NCI-H128 (cell line): Measurements from ENCODE around the gene PDGFRB.

Experiments used
- DNase-seq: peaks from one replicate; lab custom pipeline; 2025; ENCODE audit not compliant: unreplicated experiment; lab: John Stamatoyannopoulos, UW

PDGFRB gene

GRCh38 chr5:150132740-150133139 lies 22.9 kb downstream of the PDGFRB start:
- DNase-seq, result no peak

DNA sequence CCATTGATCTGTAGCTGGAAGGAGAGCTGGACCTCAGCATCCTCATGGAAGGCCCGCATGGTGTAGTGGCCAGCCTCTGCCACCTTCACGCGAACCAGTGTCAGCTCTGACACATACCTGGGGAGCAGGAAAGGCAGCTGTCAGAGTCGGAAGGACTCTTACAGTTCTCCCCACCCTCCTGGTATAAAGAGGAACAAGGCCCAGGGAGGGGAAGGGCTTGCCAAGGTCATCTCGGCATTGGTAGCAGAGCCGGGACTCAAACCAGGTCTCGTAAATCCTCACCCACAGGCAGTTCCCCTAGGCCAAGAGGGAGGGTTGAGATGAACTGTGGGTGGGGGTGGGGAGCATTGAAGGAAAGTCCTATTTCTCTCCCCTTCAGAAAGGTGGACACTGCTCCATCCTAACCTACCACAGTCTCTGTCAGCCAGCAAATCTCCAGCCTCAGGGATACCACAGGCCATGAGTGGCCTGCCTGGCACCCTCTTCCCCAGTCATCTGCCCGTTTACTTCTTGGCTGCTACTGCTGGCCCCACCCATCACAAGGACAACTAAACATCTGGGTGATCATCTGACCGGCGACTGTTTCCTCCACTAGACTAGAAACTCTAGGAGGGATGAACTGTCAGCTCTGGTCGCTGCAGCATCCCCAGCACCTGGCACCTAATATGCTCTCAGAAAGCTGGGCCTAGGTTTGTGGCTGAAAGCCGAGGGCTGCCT lies 23.5 kb downstream of the PDGFRB start:
- no peak for DNase-seq

GRCh38 chr5:150131461-150131860 lies 24.2 kb downstream of the PDGFRB start:
- DNase-seq, result no peak

- DNase-seq, result no peak
Measured at GRCh38 chr5:150130493-150130922, 25.1 kb downstream of the PDGFRB start.

- DNase-seq, result peak; percentile 0
Measured at GRCh38 chr5:150129813-150130492, 25.7 kb downstream of the PDGFRB start.

- DNase-seq, result no peak
Measured at GRCh38 chr5:150129454-150129812, 26.2 kb downstream of the PDGFRB start.

DNA sequence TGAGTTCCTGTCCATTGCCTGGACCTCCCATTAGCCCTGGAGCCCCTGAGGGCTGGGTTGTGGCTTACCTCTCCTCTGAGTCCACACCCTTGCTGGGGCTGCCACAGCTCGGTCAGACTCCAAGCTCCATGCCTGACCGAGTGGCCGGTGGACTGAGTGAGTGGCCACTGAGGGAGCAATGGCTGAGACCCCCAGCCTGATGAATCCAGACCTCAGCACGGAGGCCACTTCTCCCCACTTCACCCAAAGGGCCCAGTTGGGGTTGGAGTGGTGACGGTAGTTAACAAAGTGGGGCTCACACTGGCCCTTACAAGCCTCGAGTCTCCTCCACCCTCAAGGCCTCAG lies 28.8 kb downstream of the PDGFRB start:
- DNase-seq, result no peak

DNA sequence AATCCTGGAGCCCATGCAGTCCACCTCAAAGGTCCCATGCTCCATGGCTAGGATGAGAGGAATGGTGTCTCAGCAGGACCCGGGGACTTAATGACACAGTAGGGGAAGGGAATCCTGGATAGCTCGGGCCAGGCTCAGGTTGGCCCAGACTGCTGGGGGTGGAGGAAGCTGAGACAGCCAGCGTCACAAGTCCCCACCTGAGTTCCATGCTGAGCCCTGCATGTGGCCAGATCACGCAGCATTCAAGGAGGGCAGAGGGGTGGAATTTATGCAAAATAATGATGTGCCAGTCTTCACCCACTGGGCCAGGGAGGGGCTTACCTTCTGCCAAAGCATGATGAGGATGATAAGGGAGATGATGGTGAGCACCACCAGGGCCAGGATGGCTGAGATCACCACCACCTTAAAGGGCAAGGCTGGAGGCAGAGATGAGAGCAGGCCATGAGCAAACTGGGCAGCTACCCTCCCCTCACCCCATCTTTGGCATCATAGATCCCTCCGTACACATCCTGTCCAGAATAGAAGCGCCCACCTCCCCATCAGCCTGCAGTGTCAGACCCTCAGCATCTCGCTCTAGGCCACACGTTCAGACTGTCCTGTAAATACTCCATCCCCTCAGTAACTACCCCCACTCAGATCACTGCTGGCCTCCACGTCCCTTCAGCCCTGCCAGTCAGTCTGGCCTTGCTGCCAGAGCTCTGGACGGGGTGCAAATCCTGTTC lies 29.3 kb downstream of the PDGFRB start:
- no peak for DNase-seq

DNA sequence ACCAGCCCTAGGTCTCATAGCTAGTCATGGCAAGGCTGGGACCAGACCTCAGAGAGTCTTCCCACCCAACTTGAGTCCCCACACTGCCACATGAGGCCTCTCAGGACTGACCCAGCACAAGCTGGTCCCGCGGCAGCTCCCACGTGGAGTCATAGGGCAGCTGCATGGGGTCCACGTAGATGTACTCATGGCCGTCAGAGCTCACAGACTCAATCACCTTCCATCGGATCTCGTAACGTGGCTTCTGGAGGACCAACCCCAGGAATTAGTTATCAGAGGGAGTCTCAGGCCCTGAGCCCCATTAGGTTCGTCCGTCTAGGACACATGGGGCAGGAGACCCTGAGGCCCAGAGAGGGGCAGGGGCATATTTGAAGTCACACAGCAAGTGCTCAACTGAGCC lies 30.3 kb downstream of the PDGFRB start:
- no peak for DNase-seq

GRCh38 chr5:150124596-150124995 lies 31.0 kb downstream of the PDGFRB start:
- no peak for DNase-seq

- no peak for DNase-seq
Measured at GRCh38 chr5:150124111-150124557, 31.5 kb downstream of the PDGFRB start.

DNA sequence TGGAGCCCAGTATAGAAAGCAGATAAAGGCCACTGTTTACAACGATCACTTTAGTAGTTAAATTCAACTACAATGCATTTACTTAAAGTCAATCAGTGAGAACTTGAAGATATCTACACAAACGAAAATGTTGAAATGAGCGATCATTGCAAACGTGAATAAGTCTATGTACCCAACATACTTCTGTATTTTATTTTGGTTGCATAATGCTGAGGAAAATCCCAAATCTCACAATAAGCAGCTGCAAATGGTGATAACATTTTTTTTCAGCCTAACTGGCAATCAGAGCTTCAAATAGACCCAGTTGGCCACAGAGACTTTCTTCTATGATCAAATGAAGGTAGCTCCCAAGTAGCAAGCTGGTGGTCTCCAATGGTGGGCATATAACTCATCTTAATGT lies 32.1 kb downstream of the PDGFRB start:
- DNase-seq, result no peak

GRCh38 chr5:150122536-150123481 lies 32.8 kb downstream of the PDGFRB start:
- no peak for DNase-seq

DNA sequence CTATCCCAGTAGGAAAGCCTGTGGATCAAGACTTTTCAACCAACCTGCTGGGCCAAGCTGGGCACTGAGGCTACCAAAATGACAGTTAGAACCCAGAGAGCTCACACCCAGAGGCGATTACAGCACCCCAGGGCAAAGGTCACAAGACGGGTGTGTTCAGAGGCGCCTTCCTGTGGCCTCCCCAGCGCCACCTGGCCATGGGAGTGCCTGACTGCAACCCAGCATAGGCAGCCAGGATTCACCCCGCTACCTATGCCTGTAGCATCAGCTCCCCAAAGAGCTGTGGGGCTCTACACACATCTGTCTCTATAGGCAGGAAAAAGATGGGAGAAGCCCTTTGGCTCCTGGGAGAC lies 33.5 kb downstream of the PDGFRB start:
- no peak for DNase-seq

DNA sequence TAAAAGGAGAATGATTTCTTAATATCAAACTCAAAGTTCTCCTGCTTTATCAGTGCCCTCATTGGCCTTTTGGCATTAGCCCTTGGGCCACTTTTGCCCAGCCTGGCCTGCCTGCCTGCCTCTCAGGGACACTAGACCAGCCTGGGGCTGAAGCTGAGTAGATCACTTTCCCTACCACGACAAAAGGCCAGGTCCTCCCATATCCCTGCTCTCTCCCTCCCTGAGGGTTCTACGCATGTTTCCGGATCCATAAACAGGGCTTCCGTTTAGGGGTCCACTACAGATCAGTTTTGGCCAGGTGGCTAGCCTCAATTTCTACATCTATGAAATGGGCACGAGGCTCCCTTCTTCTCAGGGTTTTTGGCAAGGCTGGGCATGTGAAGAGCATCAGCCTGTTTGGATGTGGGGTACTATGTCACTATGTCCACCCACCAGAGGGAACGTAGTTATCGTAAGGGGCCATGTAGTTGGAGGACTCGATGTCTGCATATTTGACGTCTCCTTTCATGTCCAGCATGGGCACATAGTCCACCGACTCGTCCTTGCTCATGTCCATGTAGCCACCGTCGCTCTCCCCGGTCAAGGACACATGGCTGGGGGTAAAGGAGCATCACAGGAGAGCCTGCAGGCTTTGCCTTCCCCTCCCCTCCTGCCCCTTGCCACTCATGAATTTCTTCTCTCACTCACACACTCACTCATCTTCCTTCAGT lies 34.0 kb downstream of the PDGFRB start:
- DNase-seq, result no peak

DNA sequence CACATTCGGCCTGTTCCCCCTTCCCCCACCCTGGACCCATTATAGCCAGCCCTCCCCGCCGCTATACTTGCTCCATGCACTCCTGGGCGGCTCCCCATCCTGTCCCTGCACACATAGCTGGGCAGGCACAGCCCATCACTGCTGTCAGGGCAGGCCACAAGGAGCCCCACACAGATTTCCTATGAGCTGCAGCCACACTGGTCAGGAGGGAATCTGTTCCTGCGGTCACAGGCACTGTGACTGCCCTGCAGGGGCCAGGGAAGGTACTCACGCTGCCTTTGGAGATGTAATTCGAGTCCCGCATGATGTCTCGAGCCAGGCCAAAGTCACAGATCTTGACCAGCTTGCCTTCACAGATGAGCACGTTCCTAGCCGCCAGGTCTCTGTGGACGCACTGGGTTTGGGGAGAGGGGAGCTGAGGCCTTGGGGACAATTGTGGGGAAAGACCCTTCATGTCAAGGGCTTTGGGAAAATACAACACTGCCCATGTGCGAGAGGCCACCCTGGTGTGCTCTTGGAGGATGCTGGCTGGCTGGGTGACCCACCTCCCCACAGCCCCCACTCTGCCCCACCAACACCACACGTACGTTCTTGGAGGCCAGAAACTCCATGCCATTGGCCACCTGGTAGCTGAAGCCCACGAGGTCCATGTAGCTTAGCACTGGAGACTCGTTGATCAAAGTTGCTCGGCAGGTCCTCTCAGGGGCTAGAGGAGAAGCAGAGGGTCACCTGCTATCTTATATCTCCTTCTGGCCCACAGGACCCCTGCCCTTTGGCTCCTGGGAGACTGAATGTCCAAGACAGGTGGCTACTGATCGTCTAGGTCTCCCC lies 34.8 kb downstream of the PDGFRB start:
- no peak for DNase-seq

DNA sequence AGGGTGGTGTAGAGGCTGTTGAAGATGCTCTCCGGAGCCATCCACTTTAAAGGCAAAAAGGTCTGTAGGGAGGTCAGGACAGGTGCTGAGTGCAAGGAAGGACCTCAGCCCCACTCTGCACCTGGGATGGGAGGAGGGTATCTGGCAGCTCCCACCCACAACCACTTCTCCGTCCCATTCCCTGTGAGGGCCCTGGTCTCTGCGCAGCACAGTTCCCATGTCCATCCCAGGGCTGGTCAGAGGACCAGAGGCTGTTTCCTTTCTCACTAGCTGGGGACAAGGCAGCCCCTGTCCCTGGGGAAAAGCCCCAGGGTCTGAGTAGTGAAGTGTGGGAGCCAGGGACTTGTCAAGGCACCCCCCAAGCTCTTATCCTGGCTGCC lies 35.6 kb downstream of the PDGFRB start:
- DNase-seq, result no peak

GRCh38 chr5:150119421-150120061 lies 36.1 kb downstream of the PDGFRB start:
- DNase-seq, result no peak

- DNase-seq, result no peak
Measured at GRCh38 chr5:150118561-150119229, 37.0 kb downstream of the PDGFRB start.
